ENCODE measurements around the gene ESYT2. TPM values are rescaled to one million over a fixed set of nuclear protein-coding genes. Genes with fewer than 3 reads are reported as not detected.

ESYT2 gene
- total RNA-seq, 1 experiment from 2014 or later, result 59.4 TPM

GRCh38 chr7:158730383-158731346 is 98.6 kb downstream of the ESYT2 start:
- Histone ChIP-seq H3K9me3 (no peaks in the 10 kb centered on the region), H3K4me3 (ENCODE audit: low read depth, low read length) (no peak overlapping the region), H3K36me3 (ENCODE audit: control insufficient read depth, insufficient read depth, low read length) (no peaks in the 10 kb centered on the region), H3K4me1 (no peaks in the 10 kb centered on the region), H3K27me3 (replicated peaks; ENCODE audit: control insufficient read depth, insufficient read depth, low read length) (no peaks in the 10 kb centered on the region)
- Mint-ChIP-seq H3K4me1 (ENCODE audit: low read depth, unreplicated experiment) (no peaks in the 10 kb centered on the region), H3K27me3 (ENCODE audit: insufficient read depth, unreplicated experiment) (no peaks in the 10 kb centered on the region), H3K36me3 (ENCODE audit: insufficient read depth, unreplicated experiment) (peaks cover 33% of the 10 kb centered on the region), H3K27ac (ENCODE audit: unreplicated experiment) (no peak overlapping the region), H3K4me3 (ENCODE audit: unreplicated experiment) (no peak overlapping the region), H3K9me3 (ENCODE audit: unreplicated experiment) (no peaks in the 10 kb centered on the region)
- intact Hi-C loops (cut with micrococcal nuclease; ENCODE audit: unreplicated experiment), result no loop called here
- POLR2A ChIA-PET, result no interaction called here
- no peak for DNase-seq
- CTCF ChIA-PET, result no interaction called here
- BruUV-seq (replicated peaks), result no TSS peak
- TF ChIP-seq CTCF (IDR thresholded peaks at IDR 0.05; ENCODE audit: insufficient read depth in 1 of 2, low read depth in 1 of 2, low read length in 1 of 2, severe bottlenecking in 1 of 2, unreplicated experiment in 1 of 2), result no peak

- Histone ChIP-seq H3K27me3 (replicated peaks; ENCODE audit: control insufficient read depth, insufficient read depth, low read length) (no peaks in the 10 kb centered on the region), H3K36me3 (ENCODE audit: control insufficient read depth, insufficient read depth, low read length) (no peaks in the 10 kb centered on the region), H3K4me3 (ENCODE audit: low read depth, low read length) (no peak overlapping the region), H3K4me1 (no peaks in the 10 kb centered on the region), H3K9me3 (no peaks in the 10 kb centered on the region)
- Mint-ChIP-seq H3K4me3 (ENCODE audit: unreplicated experiment) (no peak overlapping the region), H3K4me1 (ENCODE audit: low read depth, unreplicated experiment) (no peaks in the 10 kb centered on the region), H3K36me3 (ENCODE audit: insufficient read depth, unreplicated experiment) (peaks cover 25% of the 10 kb centered on the region), H3K9me3 (ENCODE audit: unreplicated experiment) (no peaks in the 10 kb centered on the region), H3K27me3 (ENCODE audit: insufficient read depth, unreplicated experiment) (no peaks in the 10 kb centered on the region), H3K27ac (ENCODE audit: unreplicated experiment) (no peak overlapping the region)
- intact Hi-C loops (cut with micrococcal nuclease; ENCODE audit: unreplicated experiment), result no loop called here
- no peak for DNase-seq
- BruUV-seq (replicated peaks), result no TSS peak
- ChIA-PET CTCF (no interaction called here), POLR2A (no interaction called here)
- TF ChIP-seq CTCF (IDR thresholded peaks at IDR 0.05; ENCODE audit: insufficient read depth in 1 of 2, low read depth in 1 of 2, low read length in 1 of 2, severe bottlenecking in 1 of 2, unreplicated experiment in 1 of 2), result no peak
Observed at GRCh38 chr7:158729646-158730382, 99.5 kb downstream of the ESYT2 start.

GRCh38 chr7:158728911-158729645 is 100.2 kb downstream of the ESYT2 start:
- ChIA-PET POLR2A (no interaction called here), CTCF (interaction anchor here (0.7 kb wide), 1 partner anchor 228 kb away, joined by 3 read pairs; no protein-coding TSS in a partner anchor)
- H3K27ac Mint-ChIP-seq (ENCODE audit: unreplicated experiment), result no peak overlapping the region
- intact Hi-C loops (cut with micrococcal nuclease; ENCODE audit: unreplicated experiment), result no loop called here
- Histone ChIP-seq H3K27me3 (replicated peaks; ENCODE audit: control insufficient read depth, insufficient read depth, low read length) (no peaks in the 10 kb centered on the region), H3K36me3 (ENCODE audit: control insufficient read depth, insufficient read depth, low read length) (no peaks in the 10 kb centered on the region), H3K9me3 (no peaks in the 10 kb centered on the region), H3K4me3 (ENCODE audit: low read depth, low read length) (no peak overlapping the region), H3K4me1 (no peaks in the 10 kb centered on the region)
- no peaks in the 10 kb centered on the region for H3K9me3 Mint-ChIP-seq (ENCODE audit: unreplicated experiment)
- BruUV-seq (replicated peaks), result no TSS peak
- no peak for TF ChIP-seq CTCF (IDR thresholded peaks at IDR 0.05; ENCODE audit: insufficient read depth in 1 of 2, low read depth in 1 of 2, low read length in 1 of 2, severe bottlenecking in 1 of 2, unreplicated experiment in 1 of 2)
- H3K4me1 Mint-ChIP-seq (ENCODE audit: low read depth, unreplicated experiment), result no peaks in the 10 kb centered on the region
- H3K4me3 Mint-ChIP-seq (ENCODE audit: unreplicated experiment), result no peak overlapping the region
- no peak for DNase-seq
- H3K36me3 Mint-ChIP-seq (ENCODE audit: insufficient read depth, unreplicated experiment), result peaks cover 19% of the 10 kb centered on the region
- H3K27me3 Mint-ChIP-seq (ENCODE audit: insufficient read depth, unreplicated experiment), result no peaks in the 10 kb centered on the region

Data from Caco-2 (cell line).